WI38 (cell line): ENCODE results near the gene C1QTNF6.

ENCODE experiments used
- H3K4me3 ChIP-seq: 2 replicates; pipeline ENCODE4 v1.5.1; 2011; ENCODE audit warnings: low read depth, mild to moderate bottlenecking, control low read depth, low read length
- TF ChIP-seq, protein P1 (sequence below): IDR thresholded peaks from 2 replicates; pipeline ENCODE4 v1.5.1; 2012; ENCODE audit warnings: low read depth, mild to moderate bottlenecking, control low read depth, low read length

The C1QTNF6 gene

DNA sequence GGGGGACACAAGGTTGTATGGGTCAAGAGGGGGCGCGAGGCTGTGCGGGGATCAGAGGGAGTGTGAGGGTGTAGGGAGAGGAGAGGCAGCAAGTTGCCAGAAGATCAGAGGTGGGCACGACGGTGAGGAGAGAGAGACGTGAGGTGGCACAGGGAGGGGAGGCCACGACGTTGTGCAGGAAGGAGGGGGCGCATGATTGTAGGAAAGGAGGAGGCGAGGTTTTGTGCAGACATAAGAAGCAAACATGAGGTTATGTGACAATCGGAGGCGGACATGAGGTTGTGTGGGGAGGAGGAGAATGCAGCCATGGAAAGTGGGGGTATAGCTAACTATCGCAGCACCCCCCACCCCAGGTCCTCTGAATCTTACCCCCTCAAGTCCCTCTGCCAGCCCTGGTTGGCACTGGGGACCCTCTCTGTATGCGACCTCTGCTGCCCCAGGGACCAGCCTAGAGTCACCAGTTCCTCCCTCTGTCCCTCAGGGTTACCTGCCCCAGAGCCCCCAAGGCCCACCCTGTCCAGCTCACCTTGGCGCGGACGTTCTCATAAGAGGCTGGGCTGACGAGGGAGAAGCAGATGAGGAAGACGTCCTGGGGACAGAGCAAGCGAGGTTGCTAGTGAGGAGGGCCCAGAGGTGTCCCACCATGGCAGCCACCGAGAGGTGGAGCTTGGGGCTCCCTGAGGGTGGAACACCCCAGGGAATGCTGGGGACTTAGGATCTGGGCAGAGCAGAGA, 43.5 kb upstream of the C1QTNF6 start:
- no peak overlapping the region for H3K4me3 ChIP-seq

DNA sequence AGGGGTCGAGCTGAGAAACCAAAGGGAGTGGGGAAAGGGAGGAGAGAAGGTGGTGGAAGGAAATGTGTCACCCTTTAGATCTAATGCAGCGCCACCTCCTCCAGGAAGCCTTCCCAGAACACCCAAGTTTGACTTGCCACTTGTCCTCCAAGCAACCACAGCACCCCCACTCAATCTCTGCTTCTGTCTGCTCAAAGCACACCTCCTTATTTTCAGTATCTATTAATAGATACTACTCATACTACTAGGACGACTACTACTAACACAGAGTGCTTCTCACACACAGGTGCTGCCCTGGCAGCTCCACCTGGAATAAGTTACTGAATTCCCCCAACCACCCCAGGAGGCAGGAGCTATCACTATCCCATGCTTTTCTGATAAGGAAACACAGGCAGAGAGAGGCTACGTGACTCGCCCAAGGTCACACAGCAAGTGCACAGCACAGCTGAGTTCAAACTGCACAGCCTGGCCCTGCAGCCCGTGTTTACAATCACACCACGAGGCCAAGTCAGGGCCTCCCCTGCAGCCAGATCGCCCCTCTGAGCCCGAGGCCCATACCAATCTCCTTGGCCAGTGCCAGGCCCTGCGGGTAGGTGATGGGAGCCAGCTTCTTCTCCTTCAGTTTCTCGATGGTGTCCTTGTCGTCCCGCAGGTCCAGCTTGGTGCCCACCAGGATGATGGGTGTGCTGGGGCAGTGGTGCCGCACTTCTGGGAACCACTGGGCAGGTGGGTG, 42.8 kb upstream of the C1QTNF6 start:
- H3K4me3 ChIP-seq = no peak overlapping the region
- TF ChIP-seq, protein P1, sequence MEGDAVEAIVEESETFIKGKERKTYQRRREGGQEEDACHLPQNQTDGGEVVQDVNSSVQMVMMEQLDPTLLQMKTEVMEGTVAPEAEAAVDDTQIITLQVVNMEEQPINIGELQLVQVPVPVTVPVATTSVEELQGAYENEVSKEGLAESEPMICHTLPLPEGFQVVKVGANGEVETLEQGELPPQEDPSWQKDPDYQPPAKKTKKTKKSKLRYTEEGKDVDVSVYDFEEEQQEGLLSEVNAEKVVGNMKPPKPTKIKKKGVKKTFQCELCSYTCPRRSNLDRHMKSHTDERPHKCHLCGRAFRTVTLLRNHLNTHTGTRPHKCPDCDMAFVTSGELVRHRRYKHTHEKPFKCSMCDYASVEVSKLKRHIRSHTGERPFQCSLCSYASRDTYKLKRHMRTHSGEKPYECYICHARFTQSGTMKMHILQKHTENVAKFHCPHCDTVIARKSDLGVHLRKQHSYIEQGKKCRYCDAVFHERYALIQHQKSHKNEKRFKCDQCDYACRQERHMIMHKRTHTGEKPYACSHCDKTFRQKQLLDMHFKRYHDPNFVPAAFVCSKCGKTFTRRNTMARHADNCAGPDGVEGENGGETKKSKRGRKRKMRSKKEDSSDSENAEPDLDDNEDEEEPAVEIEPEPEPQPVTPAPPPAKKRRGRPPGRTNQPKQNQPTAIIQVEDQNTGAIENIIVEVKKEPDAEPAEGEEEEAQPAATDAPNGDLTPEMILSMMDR = no peak

More for the DNA sequence above, 43.5 kb upstream of the C1QTNF6 start:
- TF ChIP-seq, protein P1 = no peak

DNA sequence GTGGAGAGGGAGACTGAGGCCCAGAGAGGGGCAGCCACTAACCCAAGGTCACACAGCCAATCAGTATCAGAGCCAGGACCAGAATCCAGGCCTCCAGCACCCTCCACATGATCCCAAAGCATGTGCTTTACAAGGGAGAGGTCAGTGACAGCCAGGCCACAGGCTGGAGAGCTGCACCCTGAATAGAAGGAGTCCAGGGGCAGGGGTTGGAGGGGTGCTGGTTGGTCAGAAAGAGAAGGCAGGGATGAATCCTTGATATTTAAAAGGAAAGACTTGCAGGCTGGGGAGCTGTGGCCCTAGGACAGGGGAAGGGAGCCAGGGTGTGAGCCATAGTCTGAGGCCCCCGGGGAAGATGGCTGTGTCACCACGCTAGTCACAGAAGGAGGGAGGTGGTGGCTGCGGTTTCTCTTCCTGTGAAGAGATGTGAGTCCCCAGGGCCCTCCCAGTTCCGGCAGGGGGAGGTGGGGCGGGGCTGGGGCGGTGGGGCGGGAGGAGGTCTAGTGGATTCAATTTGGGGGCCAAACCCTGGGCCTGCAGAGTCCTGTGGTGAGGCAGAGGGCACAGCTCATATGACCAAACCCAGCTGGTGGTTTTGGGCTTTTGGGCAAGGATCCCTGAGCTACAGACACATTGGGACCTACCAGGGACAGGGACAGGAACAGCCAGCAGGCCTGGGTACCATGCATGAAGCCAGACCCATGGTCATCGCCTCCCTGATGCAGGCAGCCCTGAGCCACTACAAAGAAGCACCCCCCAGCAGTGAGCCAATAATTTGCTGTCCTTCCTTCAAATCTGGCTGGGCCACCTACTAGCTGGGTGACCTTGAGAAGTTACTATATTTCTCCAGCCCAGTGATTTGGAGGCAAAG, 42.0 kb upstream of the C1QTNF6 start:
- TF ChIP-seq, protein P1 = no peak
- no peak overlapping the region for H3K4me3 ChIP-seq

- no peak overlapping the region for H3K4me3 ChIP-seq
- TF ChIP-seq, protein P1 = no peak
These were observed 41.2 kb upstream of the C1QTNF6 start for GRCh38 chr22:37229012-37229804.

DNA sequence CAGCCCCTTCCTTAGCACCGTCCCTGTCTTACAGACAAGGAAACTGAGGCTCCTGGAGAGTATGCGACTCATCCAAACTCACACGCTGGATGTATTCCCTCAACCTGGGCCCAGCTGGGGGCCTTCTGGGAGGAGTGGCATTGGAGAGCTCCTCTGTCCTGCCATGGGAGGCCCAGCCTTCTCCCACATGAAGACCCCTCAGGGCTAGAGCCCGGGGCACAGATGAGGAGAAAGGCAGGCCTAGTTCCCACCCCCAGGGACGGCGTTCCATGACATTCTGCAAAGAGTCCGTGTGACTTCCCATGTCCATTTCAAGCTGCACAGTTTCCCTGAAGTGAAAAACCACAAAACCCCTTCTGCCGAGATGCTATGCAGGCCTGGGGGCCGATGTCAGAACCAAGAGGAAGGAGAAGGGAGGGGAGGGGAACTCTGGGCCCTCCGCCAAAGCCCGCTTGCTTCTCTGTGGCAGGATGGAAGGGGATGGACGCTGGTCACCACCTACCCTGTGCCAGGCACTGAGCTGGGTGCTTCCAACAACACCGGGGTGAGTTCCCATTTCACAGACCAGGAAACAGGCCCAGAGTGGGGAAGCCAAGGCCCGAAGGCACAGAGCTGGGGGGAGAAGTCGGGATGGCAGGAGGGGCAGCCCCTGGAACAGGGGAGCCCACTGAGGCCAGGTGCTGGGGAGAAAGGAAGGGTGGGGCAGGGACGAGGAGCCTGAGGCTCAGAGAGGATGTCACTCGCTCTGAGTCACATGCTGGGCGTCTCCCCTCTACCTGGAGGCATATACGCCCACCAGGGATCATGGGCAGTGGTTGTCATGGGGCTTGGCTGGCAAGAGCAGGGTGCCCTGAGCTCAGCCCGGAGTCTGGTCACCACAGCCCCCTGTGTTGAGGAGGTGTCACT, 40.3 kb upstream of the C1QTNF6 start:
- TF ChIP-seq, protein P1 = no peak
- H3K4me3 ChIP-seq = no peak overlapping the region

- TF ChIP-seq, protein P1 = no peak
- no peak overlapping the region for H3K4me3 ChIP-seq
These were observed 38.5 kb upstream of the C1QTNF6 start for GRCh38 chr22:37226514-37226913.
